ENCODE data around the gene HIVEP2. TPM values are rescaled to one million over a fixed set of nuclear protein-coding genes. Genes with fewer than 3 reads are reported as not detected.

The HIVEP2 gene
- polyA plus RNA-seq, 4 donors: 11.6 to 13.8 (median 12.4) TPM

- DNase-seq (ENCODE audit: low read depth in 4 of 4, low spot score in 2 of 4): no peak
Observed at GRCh38 chr6:142868917-142869316, 76.1 kb downstream of the HIVEP2 start.

GRCh38 chr6:142867988-142868812, 76.8 kb downstream of the HIVEP2 start:
- DNase-seq (ENCODE audit: low read depth in 4 of 4, low spot score in 2 of 4): no peak

- no peak for DNase-seq (ENCODE audit: low read depth in 4 of 4, low spot score in 2 of 4)
Observed at GRCh38 chr6:142867355-142867801, 77.6 kb downstream of the HIVEP2 start.

- DNase-seq (ENCODE audit: low read depth in 4 of 4, low spot score in 2 of 4): no peak
Observed at GRCh38 chr6:142863981-142864380, 81.0 kb downstream of the HIVEP2 start.

- no peak for DNase-seq (ENCODE audit: low read depth in 4 of 4, low spot score in 2 of 4)
Observed at GRCh38 chr6:142861711-142862110, 83.3 kb downstream of the HIVEP2 start.

- no peak for DNase-seq (ENCODE audit: low read depth in 4 of 4, low spot score in 2 of 4)
Observed at GRCh38 chr6:142860498-142860897, 84.5 kb downstream of the HIVEP2 start.

GRCh38 chr6:142857796-142858555, 87.0 kb downstream of the HIVEP2 start:
- no peak for DNase-seq (ENCODE audit: low read depth in 4 of 4, low spot score in 2 of 4)

- no peak for DNase-seq (ENCODE audit: low read depth in 4 of 4, low spot score in 2 of 4)
Observed at GRCh38 chr6:142857233-142857761, 87.7 kb downstream of the HIVEP2 start.

GRCh38 chr6:142856624-142857232, 88.2 kb downstream of the HIVEP2 start:
- DNase-seq (ENCODE audit: low read depth in 4 of 4, low spot score in 2 of 4): no peak

GRCh38 chr6:142855893-142856623, 88.9 kb downstream of the HIVEP2 start:
- no peak for DNase-seq (ENCODE audit: low read depth in 4 of 4, low spot score in 2 of 4)

- DNase-seq (ENCODE audit: low read depth in 4 of 4, low spot score in 2 of 4): no peak
Observed at GRCh38 chr6:142854589-142855488, 90.1 kb downstream of the HIVEP2 start.

- DNase-seq (ENCODE audit: low read depth in 4 of 4, low spot score in 2 of 4): no peak
Observed at GRCh38 chr6:142853244-142854180, 91.5 kb downstream of the HIVEP2 start.

- DNase-seq (ENCODE audit: low read depth in 4 of 4, low spot score in 2 of 4): no peak
Observed at GRCh38 chr6:142851601-142852000, 93.4 kb downstream of the HIVEP2 start.

GRCh38 chr6:142850679-142851423, 94.1 kb downstream of the HIVEP2 start:
- no peak for DNase-seq (ENCODE audit: low read depth in 4 of 4, low spot score in 2 of 4)

GRCh38 chr6:142848976-142849375, 96.0 kb downstream of the HIVEP2 start:
- no peak for DNase-seq (ENCODE audit: low read depth in 4 of 4, low spot score in 2 of 4)

GRCh38 chr6:142848156-142848555, 96.8 kb downstream of the HIVEP2 start:
- no peak for DNase-seq (ENCODE audit: low read depth in 4 of 4, low spot score in 2 of 4)

- no peak for DNase-seq (ENCODE audit: low read depth in 4 of 4, low spot score in 2 of 4)
Observed at GRCh38 chr6:142846883-142847287, 98.1 kb downstream of the HIVEP2 start.

GRCh38 chr6:142846459-142846831, 98.5 kb downstream of the HIVEP2 start:
- DNase-seq (ENCODE audit: low read depth in 4 of 4, low spot score in 2 of 4): no peak

Measured in left renal cortex interstitium (tissue), 4 donors.